K562 (cell line): ENCODE data around the gene EPHA1. TPM values are rescaled to one million over a fixed set of nuclear protein-coding genes. Genes with fewer than 3 reads are reported as not detected.
A peak's percentile ranks its signal among the peaks of the same experiment; 100 is the strongest.

Source experiments
- C11orf30 ChIP-seq: fragments of 450-650 bp; IDR thresholded peaks from 2 replicates; pipeline ENCODE4 v1.6.1; 2016; ENCODE audit warnings: low read depth, mild to moderate bottlenecking
- CBFA2T3 ChIP-seq: fragments of 450-650 bp; IDR thresholded peaks from 2 replicates; pipeline ENCODE4 v1.6.1; 2017
- HDAC8 ChIP-seq: fragments of 450-650 bp; IDR thresholded peaks from 2 replicates; pipeline ENCODE4 v1.6.1; 2016; ENCODE audit warnings: mild to moderate bottlenecking, missing genetic modification characterization, moderate library complexity, missing compliant biosample characterization
- MCM5 ChIP-seq: fragments of 450-650 bp; IDR thresholded peaks from 2 replicates; pipeline ENCODE4 v1.6.1; 2016; ENCODE audit warnings: low read depth
- MXI1 ChIP-seq: IDR thresholded peaks from 2 replicates; pipeline ENCODE4 v1.6.1; 2011; ENCODE audit warnings: low read depth, mild to moderate bottlenecking, improper control_type of control experiment, low read length
- POLR2AphosphoS5 ChIP-seq: IDR thresholded peaks from 2 replicates; pipeline ENCODE4 v1.6.1; 2011; ENCODE audit warnings: mild to moderate bottlenecking, low read depth, low read length, moderate library complexity; ENCODE audit not compliant: control insufficient read depth, insufficient read depth
- POLR2G ChIP-seq: fragments of 200-400 bp; formaldehyde crosslinking; IDR thresholded peaks from 2 replicates; pipeline ENCODE4 v1.6.1; 2017; ENCODE audit warnings: low read depth, mild to moderate bottlenecking, antibody characterized with exemption, low read length, moderate library complexity
- SREBF2 ChIP-seq: sonication (generic); formaldehyde crosslinking; IDR thresholded peaks from 2 replicates; pipeline ENCODE4 v1.4.0; 2020; ENCODE audit warnings: mild to moderate bottlenecking, missing genetic modification reagents
- TBL1XR1 ChIP-seq, 2 experiments: IDR thresholded peaks; 2 replicates each; pipeline ENCODE4 v1.6.1; 2012; ENCODE audit warnings: improper control_type of control experiment in 2 of 2, low read length in 2 of 2, mild to moderate bottlenecking in 1 of 2
- ZBTB5 ChIP-seq: fragments of 450-650 bp; IDR thresholded peaks from 2 replicates; pipeline ENCODE4 v1.6.1; 2017; ENCODE audit warnings: antibody characterized with exemption
- polyA plus RNA-seq, 8 experiments: library from polyadenylated mRNA; depleted of rRNA in 4 of 8; stranded (reverse) in 5 of 8; unstranded in 3 of 8; fragments of >200 nt; fragmentation: Nextera tagmentation in 2 of 8; fragmentation: Illumina TruSeq in 1 of 8; extraction: Ambion mirVana in 2 of 8; extraction: Trizol in 1 of 8; gene quantifications; 2 replicates each; pipeline versions ENCODE4 v1.2.1 to v1.2.3, GENCODE V29; 2011 to 2014; ENCODE audit warnings: inconsistent platforms in 1 of 8, missing spikeins in 1 of 8
- total RNA-seq, 7 experiments: library from RNA; depleted of rRNA in 6 of 7; stranded (reverse); fragments of >200 nt in 6 of 7; fragmentation: Illumina TruSeq in 2 of 7; extraction: Trizol in 2 of 7; gene quantifications; 2 replicates each; pipeline versions ENCODE4 v1.2.1 to v1.2.3, GENCODE V29; 2011 to 2021; ENCODE audit warnings: low replicate concordance in 1 of 7
- TF ChIP-seq, protein P1 (sequence below), 2 experiments: fragments of 450-650 bp in 1 of 2; IDR thresholded peaks; 2 replicates each; pipeline ENCODE4 v1.6.1; 2011 to 2017; ENCODE audit warnings: low read depth in 2 of 2, antibody characterized with exemption in 1 of 2, borderline replicate concordance in 1 of 2, low read length in 1 of 2, mild to moderate bottlenecking in 1 of 2, mixed read lengths in 1 of 2; ENCODE audit not compliant: control insufficient read depth in 1 of 2
- TF ChIP-seq, protein P2 (sequence below): fragments of 450-650 bp; conservative IDR thresholded peaks from 2 replicates; pipeline ENCODE4 v1.6.1; 2016; ENCODE audit warnings: missing genetic modification characterization, low read depth, mild to moderate bottlenecking, control low read depth, missing compliant biosample characterization

Gene EPHA1
- total and polyA plus RNA-seq, 9 of the 15 experiments (the other 6 are each of a cell fraction or from before 2014, with no cell fraction given): 0.22 to 0.57 (median 0.32) TPM; not detected in 6

GRCh38 chr7:143389316-143390103 is 19.1 kb downstream of the EPHA1 start (continued):
- no peak for TF ChIP-seq TBL1XR1 (IDR thresholded peaks at IDR 0.05; ENCODE audit: low read length in 2 of 2)
- TF ChIP-seq POLR2G: peak; percentile 45; the same call in 1 of the 2 replicates
- no peak for TF ChIP-seq MCM5
- no peak for TF ChIP-seq C11orf30
- TF ChIP-seq HDAC8 (tag): no peak
- TF ChIP-seq SREBF2 (CRISPR knock-in tag): no peak
- TF ChIP-seq CBFA2T3: no peak
- TF ChIP-seq, protein P1, sequence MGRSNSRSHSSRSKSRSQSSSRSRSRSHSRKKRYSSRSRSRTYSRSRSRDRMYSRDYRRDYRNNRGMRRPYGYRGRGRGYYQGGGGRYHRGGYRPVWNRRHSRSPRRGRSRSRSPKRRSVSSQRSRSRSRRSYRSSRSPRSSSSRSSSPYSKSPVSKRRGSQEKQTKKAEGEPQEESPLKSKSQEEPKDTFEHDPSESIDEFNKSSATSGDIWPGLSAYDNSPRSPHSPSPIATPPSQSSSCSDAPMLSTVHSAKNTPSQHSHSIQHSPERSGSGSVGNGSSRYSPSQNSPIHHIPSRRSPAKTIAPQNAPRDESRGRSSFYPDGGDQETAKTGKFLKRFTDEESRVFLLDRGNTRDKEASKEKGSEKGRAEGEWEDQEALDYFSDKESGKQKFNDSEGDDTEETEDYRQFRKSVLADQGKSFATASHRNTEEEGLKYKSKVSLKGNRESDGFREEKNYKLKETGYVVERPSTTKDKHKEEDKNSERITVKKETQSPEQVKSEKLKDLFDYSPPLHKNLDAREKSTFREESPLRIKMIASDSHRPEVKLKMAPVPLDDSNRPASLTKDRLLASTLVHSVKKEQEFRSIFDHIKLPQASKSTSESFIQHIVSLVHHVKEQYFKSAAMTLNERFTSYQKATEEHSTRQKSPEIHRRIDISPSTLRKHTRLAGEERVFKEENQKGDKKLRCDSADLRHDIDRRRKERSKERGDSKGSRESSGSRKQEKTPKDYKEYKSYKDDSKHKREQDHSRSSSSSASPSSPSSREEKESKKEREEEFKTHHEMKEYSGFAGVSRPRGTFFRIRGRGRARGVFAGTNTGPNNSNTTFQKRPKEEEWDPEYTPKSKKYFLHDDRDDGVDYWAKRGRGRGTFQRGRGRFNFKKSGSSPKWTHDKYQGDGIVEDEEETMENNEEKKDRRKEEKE (IDR thresholded peaks at IDR 0.05; ENCODE audit: borderline replicate concordance in 1 of 2, control insufficient read depth in 1 of 2, low read depth in 2 of 2, low read length in 1 of 2): no peak
- TF ChIP-seq ZBTB5: no peak
- TF ChIP-seq, protein P2, sequence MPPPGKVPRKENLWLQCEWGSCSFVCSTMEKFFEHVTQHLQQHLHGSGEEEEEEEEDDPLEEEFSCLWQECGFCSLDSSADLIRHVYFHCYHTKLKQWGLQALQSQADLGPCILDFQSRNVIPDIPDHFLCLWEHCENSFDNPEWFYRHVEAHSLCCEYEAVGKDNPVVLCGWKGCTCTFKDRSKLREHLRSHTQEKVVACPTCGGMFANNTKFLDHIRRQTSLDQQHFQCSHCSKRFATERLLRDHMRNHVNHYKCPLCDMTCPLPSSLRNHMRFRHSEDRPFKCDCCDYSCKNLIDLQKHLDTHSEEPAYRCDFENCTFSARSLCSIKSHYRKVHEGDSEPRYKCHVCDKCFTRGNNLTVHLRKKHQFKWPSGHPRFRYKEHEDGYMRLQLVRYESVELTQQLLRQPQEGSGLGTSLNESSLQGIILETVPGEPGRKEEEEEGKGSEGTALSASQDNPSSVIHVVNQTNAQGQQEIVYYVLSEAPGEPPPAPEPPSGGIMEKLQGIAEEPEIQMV (tag): no peak
- TF ChIP-seq POLR2AphosphoS5: peak; percentile 56; the same call in 1 of the 2 replicates
- no peak for TF ChIP-seq MXI1
